ENCODE measurements around the gene IL16. TPM values are rescaled to one million over a fixed set of nuclear protein-coding genes. Genes with fewer than 3 reads are reported as not detected.
A peak's percentile ranks its signal among the peaks of the same experiment; 100 is the strongest.

Gene IL16
- polyA plus RNA-seq, 1 donor (not counting 4 experiments of a cell fraction or from before 2014, with no cell fraction given), result not detected

- no peaks in the 10 kb centered on the region for H3K9me1 ChIP-seq (ENCODE audit: control insufficient read depth, extremely low read depth, insufficient read depth, low read length)
- no peaks in the 10 kb centered on the region for H3K36me3 ChIP-seq (ENCODE audit: control insufficient read depth in 2 of 2, extremely low read depth in 1 of 2, insufficient read depth in 2 of 2, low read length in 2 of 2)
- DNase-seq (ENCODE audit: low read depth, low spot score) (no peak), FAIRE-seq (no peak)
- H3K9ac ChIP-seq (ENCODE audit: control insufficient read depth, extremely low read depth, insufficient read depth, low read length), result no peak overlapping the region
- no peaks in the 10 kb centered on the region for H3K4me1 ChIP-seq (ENCODE audit: control insufficient read depth, extremely low read depth, insufficient read depth, low read length)
- dilution Hi-C loops (cut with MboI; ENCODE audit: extremely low pct_ligation_motif_present, low sequenced_read_pairs), result no loop called here
- H3K4me2 ChIP-seq (ENCODE audit: control insufficient read depth, extremely low read depth, insufficient read depth, low read depth, low read length), result no peak overlapping the region
- no peaks in the 10 kb centered on the region for H4K20me1 ChIP-seq (ENCODE audit: control insufficient read depth, extremely low read depth, insufficient read depth, low read length)
- no peaks in the 10 kb centered on the region for H3K9me3 ChIP-seq (ENCODE audit: control insufficient read depth, low read depth, low read length)
- no peak for TF ChIP-seq EZH2 (IDR thresholded peaks at IDR 0.05; ENCODE audit: low read length)
- no peak for TF ChIP-seq CTCF (optimal IDR thresholded peaks at IDR 0.05 in 1 of 3, IDR thresholded peaks at IDR 0.05 in 1 of 3, conservative IDR thresholded peaks at IDR 0.05 in 1 of 3; ENCODE audit: extremely low read depth in 1 of 3, insufficient read depth in 2 of 3, low read length in 3 of 3)
- H3K27me3 ChIP-seq (ENCODE audit: control insufficient read depth, extremely low read depth, insufficient read depth, low read length), result no peaks in the 10 kb centered on the region
- H3K79me2 ChIP-seq (ENCODE audit: control insufficient read depth, insufficient read depth, low read length), result no peaks in the 10 kb centered on the region
- H3K4me3 ChIP-seq (ENCODE audit: control insufficient read depth in 2 of 3, extremely low read depth in 1 of 3, insufficient read depth in 2 of 3, low read depth in 1 of 3, low read length in 3 of 3), result no peak overlapping the region
- H3K27ac ChIP-seq (ENCODE audit: control insufficient read depth, insufficient read depth, low read length), result no peak overlapping the region
- no peak overlapping the region for H2AFZ ChIP-seq (ENCODE audit: control insufficient read depth, low read length)
Measured at GRCh38 chr15:81356252-81356651, 159.6 kb downstream of the IL16 start.

DNA sequence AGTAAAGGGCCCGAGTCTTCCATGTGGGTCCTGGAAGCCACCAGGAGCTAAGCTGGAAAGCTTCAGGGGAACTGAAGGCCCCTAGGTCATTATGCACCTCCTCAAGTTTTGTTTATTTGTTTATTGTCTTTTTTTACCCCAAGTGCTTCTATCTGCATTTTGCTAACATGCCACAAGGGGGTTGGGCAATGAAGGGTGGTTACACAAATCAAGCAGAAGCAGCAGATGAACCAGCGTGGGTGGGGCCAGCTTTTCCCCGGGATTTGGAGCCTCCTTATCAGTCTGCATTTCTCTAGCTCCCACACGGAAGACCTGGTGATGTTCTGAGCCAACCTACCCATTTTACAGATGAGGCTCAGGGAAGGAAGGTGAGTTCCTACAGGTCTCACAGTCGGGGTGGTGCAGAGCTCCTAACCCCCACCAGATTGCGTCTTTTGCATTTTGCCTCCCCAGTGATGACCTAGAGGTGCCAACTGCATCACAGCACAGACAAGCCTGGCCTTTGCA is 160.6 kb downstream of the IL16 start:
- Histone ChIP-seq H3K4me2 (ENCODE audit: control insufficient read depth, extremely low read depth, insufficient read depth, low read depth, low read length) (no peak overlapping the region), H3K9me1 (ENCODE audit: control insufficient read depth, extremely low read depth, insufficient read depth, low read length) (no peaks in the 10 kb centered on the region), H2AFZ (ENCODE audit: control insufficient read depth, low read length) (no peak overlapping the region), H4K20me1 (ENCODE audit: control insufficient read depth, extremely low read depth, insufficient read depth, low read length) (no peaks in the 10 kb centered on the region), H3K4me1 (ENCODE audit: control insufficient read depth, extremely low read depth, insufficient read depth, low read length) (no peaks in the 10 kb centered on the region), H3K79me2 (ENCODE audit: control insufficient read depth, insufficient read depth, low read length) (no peaks in the 10 kb centered on the region), H3K27me3 (ENCODE audit: control insufficient read depth, extremely low read depth, insufficient read depth, low read length) (no peaks in the 10 kb centered on the region), H3K9ac (ENCODE audit: control insufficient read depth, extremely low read depth, insufficient read depth, low read length) (no peak overlapping the region), H3K27ac (ENCODE audit: control insufficient read depth, insufficient read depth, low read length) (no peak overlapping the region), H3K36me3 (ENCODE audit: control insufficient read depth in 2 of 2, extremely low read depth in 1 of 2, insufficient read depth in 2 of 2, low read length in 2 of 2) (no peaks in the 10 kb centered on the region), H3K9me3 (ENCODE audit: control insufficient read depth, low read depth, low read length) (no peaks in the 10 kb centered on the region), H3K4me3 (ENCODE audit: control insufficient read depth in 2 of 3, extremely low read depth in 1 of 3, insufficient read depth in 2 of 3, low read depth in 1 of 3, low read length in 3 of 3) (no peak overlapping the region)
- TF ChIP-seq CTCF (optimal IDR thresholded peaks at IDR 0.05 in 1 of 3, IDR thresholded peaks at IDR 0.05 in 1 of 3, conservative IDR thresholded peaks at IDR 0.05 in 1 of 3; ENCODE audit: extremely low read depth in 1 of 3, insufficient read depth in 2 of 3, low read length in 3 of 3) (peak in 1 of 3 experiments; percentile 15), EZH2 (IDR thresholded peaks at IDR 0.05; ENCODE audit: low read length) (no peak)
- FAIRE-seq (no peak), DNase-seq (ENCODE audit: low read depth, low spot score) (no peak)
- dilution Hi-C loops (cut with MboI; ENCODE audit: extremely low pct_ligation_motif_present, low sequenced_read_pairs), result no loop called here

Data from keratinocyte (primary cell).